ENCODE measurements around the gene AMFR.

AMFR gene

GRCh38 chr16:56336711-56337110 is 88.6 kb downstream of the AMFR start:
- TF ChIP-seq ZNF274 (IDR thresholded peaks at IDR 0.05; ENCODE audit: low read depth, low read length) = no peak
- H3K4me3 ChIP-seq (ENCODE audit: low read length) = no peak overlapping the region

GRCh38 chr16:56336071-56336688 is 89.2 kb downstream of the AMFR start:
- no peak for TF ChIP-seq ZNF274 (IDR thresholded peaks at IDR 0.05; ENCODE audit: low read depth, low read length)
- H3K4me3 ChIP-seq (ENCODE audit: low read length) = no peak overlapping the region

GRCh38 chr16:56334761-56335160 is 90.6 kb downstream of the AMFR start:
- TF ChIP-seq ZNF274 (IDR thresholded peaks at IDR 0.05; ENCODE audit: low read depth, low read length) = no peak

GRCh38 chr16:56332464-56333079 is 92.8 kb downstream of the AMFR start:
- H3K4me3 ChIP-seq (ENCODE audit: low read length) = no peak overlapping the region
- no peak for TF ChIP-seq ZNF274 (IDR thresholded peaks at IDR 0.05; ENCODE audit: low read depth, low read length)

More at GRCh38 chr16:56334761-56335160, 90.6 kb downstream of the AMFR start:
- H3K4me3 ChIP-seq (ENCODE audit: low read length) = no peak overlapping the region

- no peak for TF ChIP-seq ZNF274 (IDR thresholded peaks at IDR 0.05; ENCODE audit: low read depth, low read length)
- no peak overlapping the region for H3K4me3 ChIP-seq (ENCODE audit: low read length)
These were observed 93.4 kb downstream of the AMFR start for GRCh38 chr16:56331915-56332314.

- no peak for TF ChIP-seq ZNF274 (IDR thresholded peaks at IDR 0.05; ENCODE audit: low read depth, low read length)
These were observed 93.9 kb downstream of the AMFR start for GRCh38 chr16:56331399-56331798.

GRCh38 chr16:56330476-56330875 is 94.9 kb downstream of the AMFR start:
- H3K4me3 ChIP-seq (ENCODE audit: low read length) = no peak overlapping the region
- TF ChIP-seq ZNF274 (IDR thresholded peaks at IDR 0.05; ENCODE audit: low read depth, low read length) = no peak

More at GRCh38 chr16:56331399-56331798, 93.9 kb downstream of the AMFR start:
- H3K4me3 ChIP-seq (ENCODE audit: low read length) = no peak overlapping the region

- no peak overlapping the region for H3K4me3 ChIP-seq (ENCODE audit: low read length)
- no peak for TF ChIP-seq ZNF274 (IDR thresholded peaks at IDR 0.05; ENCODE audit: low read depth, low read length)
These were observed 95.5 kb downstream of the AMFR start for GRCh38 chr16:56329887-56330286.

- TF ChIP-seq ZNF274 (IDR thresholded peaks at IDR 0.05; ENCODE audit: low read depth, low read length) = no peak
- H3K4me3 ChIP-seq (ENCODE audit: low read length) = no peak overlapping the region
These were observed 96.9 kb downstream of the AMFR start for GRCh38 chr16:56328276-56329022.

- no peak overlapping the region for H3K4me3 ChIP-seq (ENCODE audit: low read length)
- no peak for TF ChIP-seq ZNF274 (IDR thresholded peaks at IDR 0.05; ENCODE audit: low read depth, low read length)
These were observed 97.5 kb downstream of the AMFR start for GRCh38 chr16:56327929-56328258.

GRCh38 chr16:56327071-56327928 is 98.0 kb downstream of the AMFR start:
- no peak for TF ChIP-seq ZNF274 (IDR thresholded peaks at IDR 0.05; ENCODE audit: low read depth, low read length)
- no peak overlapping the region for H3K4me3 ChIP-seq (ENCODE audit: low read length)

GRCh38 chr16:56325956-56326355 is 99.4 kb downstream of the AMFR start:
- TF ChIP-seq ZNF274 (IDR thresholded peaks at IDR 0.05; ENCODE audit: low read depth, low read length) = no peak
- H3K4me3 ChIP-seq (ENCODE audit: low read length) = no peak overlapping the region

GRCh38 chr16:56324406-56324805 is 100.9 kb downstream of the AMFR start:
- H3K4me3 ChIP-seq (ENCODE audit: low read length) = no peak overlapping the region
- TF ChIP-seq ZNF274 (IDR thresholded peaks at IDR 0.05; ENCODE audit: low read depth, low read length) = no peak

- no peak for TF ChIP-seq ZNF274 (IDR thresholded peaks at IDR 0.05; ENCODE audit: low read depth, low read length)
- no peak overlapping the region for H3K4me3 ChIP-seq (ENCODE audit: low read length)
These were observed 103.8 kb downstream of the AMFR start for GRCh38 chr16:56321571-56321970.
